Measurements from ENCODE around the gene HIF3A. TPM values are rescaled to one million over a fixed set of nuclear protein-coding genes. Genes with fewer than 3 reads are reported as not detected.

HIF3A gene
- total RNA-seq, 4 donors from 2014 or later: 49.3 to 383 (median 144) TPM

DNA sequence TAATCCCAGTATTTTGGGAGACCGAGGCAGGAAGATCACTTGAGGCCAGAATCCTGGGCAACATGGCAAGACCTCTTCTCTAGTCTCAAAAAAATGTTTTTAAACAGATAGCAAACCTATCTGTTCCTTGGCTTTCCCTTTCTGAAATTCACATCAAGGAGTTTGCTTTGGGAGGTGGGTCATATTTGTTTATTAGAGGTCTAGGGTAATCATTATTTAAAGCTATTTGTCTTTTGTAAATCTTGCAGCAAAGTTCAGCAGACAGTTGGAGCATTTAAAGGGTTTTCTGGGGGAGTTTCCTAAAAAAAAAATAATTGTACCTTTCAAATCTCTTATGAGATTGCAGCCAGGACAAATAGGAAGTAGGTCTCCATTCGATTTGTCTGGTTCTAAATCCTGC is 67.5 kb downstream of the HIF3A start:
- TF ChIP-seq POLR2A (IDR thresholded peaks at IDR 0.05) (no peak), EP300 (IDR thresholded peaks at IDR 0.05) (no peak), POLR2AphosphoS5 (IDR thresholded peaks at IDR 0.05) (no peak)
- TF ChIP-seq, protein P1, sequence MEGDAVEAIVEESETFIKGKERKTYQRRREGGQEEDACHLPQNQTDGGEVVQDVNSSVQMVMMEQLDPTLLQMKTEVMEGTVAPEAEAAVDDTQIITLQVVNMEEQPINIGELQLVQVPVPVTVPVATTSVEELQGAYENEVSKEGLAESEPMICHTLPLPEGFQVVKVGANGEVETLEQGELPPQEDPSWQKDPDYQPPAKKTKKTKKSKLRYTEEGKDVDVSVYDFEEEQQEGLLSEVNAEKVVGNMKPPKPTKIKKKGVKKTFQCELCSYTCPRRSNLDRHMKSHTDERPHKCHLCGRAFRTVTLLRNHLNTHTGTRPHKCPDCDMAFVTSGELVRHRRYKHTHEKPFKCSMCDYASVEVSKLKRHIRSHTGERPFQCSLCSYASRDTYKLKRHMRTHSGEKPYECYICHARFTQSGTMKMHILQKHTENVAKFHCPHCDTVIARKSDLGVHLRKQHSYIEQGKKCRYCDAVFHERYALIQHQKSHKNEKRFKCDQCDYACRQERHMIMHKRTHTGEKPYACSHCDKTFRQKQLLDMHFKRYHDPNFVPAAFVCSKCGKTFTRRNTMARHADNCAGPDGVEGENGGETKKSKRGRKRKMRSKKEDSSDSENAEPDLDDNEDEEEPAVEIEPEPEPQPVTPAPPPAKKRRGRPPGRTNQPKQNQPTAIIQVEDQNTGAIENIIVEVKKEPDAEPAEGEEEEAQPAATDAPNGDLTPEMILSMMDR (IDR thresholded peaks at IDR 0.05): no peak

DNA sequence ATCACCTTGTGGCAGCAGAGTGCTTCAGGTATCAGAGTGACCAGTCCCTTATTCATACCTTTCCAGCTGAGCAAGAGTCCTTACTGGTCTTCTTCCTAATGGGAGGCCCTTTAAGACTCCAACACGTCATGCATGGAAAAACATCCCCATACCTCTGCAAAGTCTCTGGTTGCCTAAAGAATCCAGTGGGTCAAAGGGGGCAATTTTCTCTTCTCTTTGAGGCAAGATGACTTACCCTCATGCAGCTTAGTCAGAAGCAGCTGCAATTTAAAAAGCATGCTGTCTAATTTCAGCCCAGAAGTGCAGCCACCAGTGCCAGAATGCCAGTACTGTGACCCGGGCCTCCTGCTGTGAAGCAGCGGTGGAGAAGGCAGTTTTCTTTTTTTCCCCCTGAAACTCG is 68.7 kb downstream of the HIF3A start:
- 76 to 83% methylated on average over 1 to 3 of the region's 4 CpGs for whole genome bisulfite sequencing, 2 donors (ENCODE audit: low coverage in 1 of 2)
- no peak overlapping the region for H3K4me3 ChIP-seq
- no peak overlapping the region for H3K27ac ChIP-seq
- H3K27me3 ChIP-seq: no peaks in the 10 kb centered on the region
- peaks cover 0 to 57% of the 10 kb centered on the region in 2 donors for H3K36me3 ChIP-seq
- no peaks in the 10 kb centered on the region for H3K9me3 ChIP-seq
- TF ChIP-seq POLR2A (IDR thresholded peaks at IDR 0.05) (no peak), EP300 (IDR thresholded peaks at IDR 0.05) (no peak), POLR2AphosphoS5 (IDR thresholded peaks at IDR 0.05) (no peak)
- TF ChIP-seq, protein P1 (IDR thresholded peaks at IDR 0.05): no peak
- H3K4me1 ChIP-seq: no peaks in the 10 kb centered on the region
- ATAC-seq: no peak

More for the DNA sequence above, 67.5 kb downstream of the HIF3A start:
- Histone ChIP-seq H3K36me3 (peaks cover 0 to 58% of the 10 kb centered on the region in 2 donors), H3K27me3 (no peaks in the 10 kb centered on the region), H3K9me3 (no peaks in the 10 kb centered on the region), H3K4me1 (no peaks in the 10 kb centered on the region), H3K4me3 (no peak overlapping the region), H3K27ac (no peak overlapping the region)
- no peak for ATAC-seq
- WGBS, 2 donors (ENCODE audit: low coverage in 1 of 2): 80 to 91% methylated on average over 2 of the region's 2 CpGs

DNA sequence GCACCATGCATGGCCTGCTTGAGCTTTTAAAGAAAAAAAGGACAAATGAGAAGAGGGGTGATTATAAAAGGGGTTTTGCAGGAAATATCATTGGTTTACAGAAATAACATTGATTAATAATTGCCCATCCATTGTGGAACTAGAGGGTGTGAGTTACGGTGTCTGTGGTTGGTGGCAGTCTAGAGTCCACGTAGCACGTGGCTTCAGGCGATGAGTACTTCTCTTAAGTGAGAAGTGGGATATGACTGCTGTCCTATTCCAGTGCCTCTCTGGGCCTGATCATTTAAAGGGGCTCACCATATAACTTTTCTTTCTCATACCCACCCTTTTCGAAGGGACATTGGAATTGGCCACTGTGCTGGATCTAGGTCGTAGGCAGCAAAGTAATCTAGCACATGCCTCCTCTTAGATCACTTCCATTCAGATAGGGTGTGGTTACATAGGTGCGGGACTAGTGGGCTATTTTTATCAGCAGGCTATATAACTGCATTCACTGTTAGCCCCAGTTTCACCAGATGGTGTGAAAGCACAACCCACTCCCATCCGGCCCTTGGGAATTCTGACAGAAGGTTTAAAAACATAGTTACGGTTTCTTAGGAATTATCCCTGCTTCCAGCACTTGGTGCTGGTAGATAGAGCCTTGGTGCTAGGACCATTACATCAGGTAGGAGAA is 69.9 kb downstream of the HIF3A start:
- WGBS, 2 donors (ENCODE audit: low coverage in 1 of 2): 77 to 81% methylated on average over 8 to 9 of the region's 9 CpGs
- H3K4me1 ChIP-seq: peaks cover 0 to 7% (median 0%) of the 10 kb centered on the region in 3 donors
- no peaks in the 10 kb centered on the region for H3K9me3 ChIP-seq
- no peak overlapping the region for H3K4me3 ChIP-seq
- no peak for ATAC-seq
- H3K27ac ChIP-seq: no peak overlapping the region
- H3K27me3 ChIP-seq: no peaks in the 10 kb centered on the region
- TF ChIP-seq POLR2A (IDR thresholded peaks at IDR 0.05) (no peak), EP300 (IDR thresholded peaks at IDR 0.05) (no peak), POLR2AphosphoS5 (IDR thresholded peaks at IDR 0.05) (no peak)
- TF ChIP-seq, protein P1 (IDR thresholded peaks at IDR 0.05): no peak
- peaks cover 0 to 66% of the 10 kb centered on the region in 2 donors for H3K36me3 ChIP-seq

DNA sequence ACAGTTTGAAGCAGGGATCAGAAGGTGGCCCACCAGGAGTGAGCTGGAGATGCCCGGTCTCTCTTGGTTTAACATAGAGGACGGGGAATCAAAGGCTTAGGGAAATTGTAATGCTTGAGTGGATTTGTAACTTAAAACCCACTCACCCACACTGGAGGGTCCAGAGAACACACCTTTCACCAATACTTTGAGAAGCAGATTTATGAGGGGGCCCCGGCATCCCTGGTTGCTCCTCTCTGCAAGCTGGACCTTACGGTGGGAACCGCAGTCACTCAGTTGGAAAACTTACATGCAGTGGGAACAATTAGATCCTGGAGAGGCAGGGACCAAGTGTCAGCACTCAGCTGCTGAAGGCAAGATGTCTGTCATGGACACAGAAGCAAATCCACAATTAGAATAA is 70.6 kb downstream of the HIF3A start:
- TF ChIP-seq POLR2AphosphoS5 (IDR thresholded peaks at IDR 0.05) (no peak), POLR2A (IDR thresholded peaks at IDR 0.05) (no peak), EP300 (IDR thresholded peaks at IDR 0.05) (no peak)
- TF ChIP-seq, protein P1 (IDR thresholded peaks at IDR 0.05): no peak
- Histone ChIP-seq H3K4me1 (peaks cover 0 to 11% (median 0%) of the 10 kb centered on the region in 3 donors), H3K9me3 (no peaks in the 10 kb centered on the region), H3K4me3 (no peak overlapping the region), H3K27me3 (no peaks in the 10 kb centered on the region), H3K27ac (no peak overlapping the region), H3K36me3 (peaks cover 0 to 66% of the 10 kb centered on the region in 2 donors)
- no peak for ATAC-seq
- 89 to 100% methylated on average over 2 of the region's 5 CpGs for WGBS, 2 donors (ENCODE audit: low coverage in 1 of 2)

DNA sequence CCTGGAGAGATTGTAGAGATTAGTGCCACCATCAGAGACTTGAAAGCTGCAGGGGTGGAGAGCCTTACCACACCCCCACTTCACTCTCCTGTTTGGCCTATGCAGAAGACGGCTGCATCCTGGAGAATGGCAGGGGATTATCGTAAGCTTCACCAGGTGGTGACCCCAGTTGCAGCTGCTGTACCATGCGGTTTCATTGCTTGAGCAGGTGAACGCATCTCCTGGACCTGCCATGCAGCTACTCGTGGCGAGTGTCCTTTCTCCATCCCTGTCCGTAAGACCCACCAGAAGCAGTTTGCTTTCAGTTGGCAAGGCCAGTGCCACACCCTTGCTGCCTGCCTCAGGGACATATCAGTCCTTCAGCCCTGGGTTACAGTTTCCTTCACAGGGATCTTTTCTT is 71.3 kb downstream of the HIF3A start:
- H3K36me3 ChIP-seq: peaks cover 0 to 66% of the 10 kb centered on the region in 2 donors
- no peak overlapping the region for H3K27ac ChIP-seq
- 80 to 90% methylated on average over 1 to 7 of the region's 7 CpGs for WGBS, 2 donors (ENCODE audit: low coverage in 1 of 2)
- no peak for ATAC-seq
- peaks cover 0 to 18% (median 6%) of the 10 kb centered on the region in 3 donors for H3K4me1 ChIP-seq
- H3K27me3 ChIP-seq: no peaks in the 10 kb centered on the region
- H3K9me3 ChIP-seq: no peaks in the 10 kb centered on the region
- TF ChIP-seq EP300 (IDR thresholded peaks at IDR 0.05) (no peak), POLR2A (IDR thresholded peaks at IDR 0.05) (no peak), POLR2AphosphoS5 (IDR thresholded peaks at IDR 0.05) (no peak)
- TF ChIP-seq, protein P1 (IDR thresholded peaks at IDR 0.05): no peak
- H3K4me3 ChIP-seq: no peak overlapping the region

All from gastroesophageal sphincter (tissue), 4 donors.